Right lobe of liver (tissue), 4 donors: Measurements from ENCODE around the gene MAP1LC3C.

Experiments
- CTCF ChIP-seq, 4 donors: fragments of 200-600 bp in 3 of 4; fragments of 450-650 bp in 1 of 4; IDR thresholded peaks; one replicate each; pipeline versions ENCODE4 v1.5.1 to v1.8.0; 2016 to 2022; ENCODE audit warnings: antibody characterized with exemption in 4 of 4, mild to moderate bottlenecking in 2 of 4
- POLR2A ChIP-seq: fragments of 450-650 bp; IDR thresholded peaks from one replicate; pipeline ENCODE4 v1.6.1; 2017; ENCODE audit warnings: antibody characterized with exemption, mild to moderate bottlenecking
- donor health status: DM: no; HTN: no; CAD: no.
- donor health status: DM: no; HTN: no; CAD: no.
- donor health status: DM: no; HTN: yes; CAD: no.

GRCh38 chr1:241947354-241947753, 51.5 kb downstream of the MAP1LC3C start:
- TF ChIP-seq CTCF (IDR thresholded peaks at IDR 0.05): no peak
- no peak for TF ChIP-seq POLR2A
